ENCODE data around the gene ZKSCAN5. TPM values are rescaled to one million over a fixed set of nuclear protein-coding genes. Genes with fewer than 3 reads are reported as not detected.
A peak's percentile ranks its signal among the peaks of the same experiment; 100 is the strongest.

ZKSCAN5 gene
- polyA plus RNA-seq, 1 donor (not counting 4 experiments of a cell fraction or from before 2014, with no cell fraction given), result 8.4 TPM

DNA sequence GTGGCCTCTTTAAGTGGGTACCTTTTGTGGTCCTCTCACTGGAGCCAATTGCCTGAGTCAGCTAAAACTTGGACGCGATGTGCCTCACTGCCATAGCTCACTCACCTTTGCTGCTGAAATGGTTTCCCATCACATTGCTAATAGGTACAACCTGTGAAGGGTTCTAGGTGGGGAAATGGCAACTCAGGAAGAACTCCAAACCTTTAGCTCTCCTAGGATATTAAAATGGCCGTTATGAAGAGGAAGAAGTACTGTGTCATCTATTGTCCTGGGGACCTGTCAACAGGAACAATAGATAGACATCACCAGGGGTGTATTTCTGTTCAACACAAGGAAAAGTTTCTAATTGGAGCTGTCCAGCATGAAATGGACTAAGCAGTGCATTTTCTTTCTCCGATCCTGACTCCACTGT is 52.7 kb downstream of the ZKSCAN5 start:
- Histone ChIP-seq H3K79me2 (ENCODE audit: control insufficient read depth, insufficient read depth, low read length) (peaks cover 34% of the 10 kb centered on the region), H3K27ac (ENCODE audit: control insufficient read depth, insufficient read depth, low read length) (peak overlapping the region; percentile 92), H3K27me3 (ENCODE audit: control insufficient read depth, extremely low read depth, insufficient read depth, low read length) (no peaks in the 10 kb centered on the region), H3K4me2 (ENCODE audit: control insufficient read depth, extremely low read depth, insufficient read depth, low read depth, low read length) (peak overlapping the region; percentile 93), H3K9me3 (ENCODE audit: control insufficient read depth, low read depth, low read length) (no peaks in the 10 kb centered on the region), H3K36me3 (ENCODE audit: control insufficient read depth in 2 of 2, extremely low read depth in 1 of 2, insufficient read depth in 2 of 2, low read length in 2 of 2) (peaks cover 4 to 30% of the 10 kb centered on the region in 2 experiments), H2AFZ (ENCODE audit: control insufficient read depth, low read length) (no peak overlapping the region), H4K20me1 (ENCODE audit: control insufficient read depth, extremely low read depth, insufficient read depth, low read length) (no peaks in the 10 kb centered on the region), H3K4me1 (ENCODE audit: control insufficient read depth, extremely low read depth, insufficient read depth, low read length) (peaks cover 39% of the 10 kb centered on the region), H3K4me3 (ENCODE audit: control insufficient read depth in 2 of 3, extremely low read depth in 1 of 3, insufficient read depth in 2 of 3, low read depth in 1 of 3, low read length in 3 of 3) (peak overlapping the region; percentile 89 to 92 (median 91)), H3K9me1 (ENCODE audit: control insufficient read depth, extremely low read depth, insufficient read depth, low read length) (no peaks in the 10 kb centered on the region), H3K9ac (ENCODE audit: control insufficient read depth, extremely low read depth, insufficient read depth, low read length) (peak overlapping the region; percentile 98)
- TF ChIP-seq EZH2 (IDR thresholded peaks at IDR 0.05; ENCODE audit: low read length) (no peak), CTCF (optimal IDR thresholded peaks at IDR 0.05 in 1 of 3, IDR thresholded peaks at IDR 0.05 in 1 of 3, conservative IDR thresholded peaks at IDR 0.05 in 1 of 3; ENCODE audit: extremely low read depth in 1 of 3, insufficient read depth in 2 of 3, low read length in 3 of 3) (no peak)
- dilution Hi-C loops (cut with MboI; ENCODE audit: extremely low pct_ligation_motif_present, low sequenced_read_pairs), result no loop called here
- DNase-seq (ENCODE audit: low read depth, low spot score) (no peak), FAIRE-seq (no peak)

GRCh38 chr7:99557940-99558305 is 53.5 kb downstream of the ZKSCAN5 start:
- Histone ChIP-seq H4K20me1 (ENCODE audit: control insufficient read depth, extremely low read depth, insufficient read depth, low read length) (no peaks in the 10 kb centered on the region), H3K27me3 (ENCODE audit: control insufficient read depth, extremely low read depth, insufficient read depth, low read length) (no peaks in the 10 kb centered on the region), H3K4me2 (ENCODE audit: control insufficient read depth, extremely low read depth, insufficient read depth, low read depth, low read length) (peak overlapping the region; percentile 93), H3K27ac (ENCODE audit: control insufficient read depth, insufficient read depth, low read length) (peak overlapping the region; percentile 92), H3K36me3 (ENCODE audit: control insufficient read depth in 2 of 2, extremely low read depth in 1 of 2, insufficient read depth in 2 of 2, low read length in 2 of 2) (peaks cover 4 to 31% of the 10 kb centered on the region in 2 experiments), H3K4me3 (ENCODE audit: control insufficient read depth in 2 of 3, extremely low read depth in 1 of 3, insufficient read depth in 2 of 3, low read depth in 1 of 3, low read length in 3 of 3) (peak overlapping the region; percentile 89 to 92 (median 91)), H3K79me2 (ENCODE audit: control insufficient read depth, insufficient read depth, low read length) (peaks cover 34% of the 10 kb centered on the region), H3K9ac (ENCODE audit: control insufficient read depth, extremely low read depth, insufficient read depth, low read length) (peak overlapping the region; percentile 98), H3K4me1 (ENCODE audit: control insufficient read depth, extremely low read depth, insufficient read depth, low read length) (peaks cover 42% of the 10 kb centered on the region), H3K9me3 (ENCODE audit: control insufficient read depth, low read depth, low read length) (no peaks in the 10 kb centered on the region), H3K9me1 (ENCODE audit: control insufficient read depth, extremely low read depth, insufficient read depth, low read length) (no peaks in the 10 kb centered on the region), H2AFZ (ENCODE audit: control insufficient read depth, low read length) (peak overlapping the region; percentile 94)
- FAIRE-seq (no peak), DNase-seq (ENCODE audit: low read depth, low spot score) (no peak)
- no peak for TF ChIP-seq CTCF (optimal IDR thresholded peaks at IDR 0.05 in 1 of 3, IDR thresholded peaks at IDR 0.05 in 1 of 3, conservative IDR thresholded peaks at IDR 0.05 in 1 of 3; ENCODE audit: extremely low read depth in 1 of 3, insufficient read depth in 2 of 3, low read length in 3 of 3)
- TF ChIP-seq EZH2 (IDR thresholded peaks at IDR 0.05; ENCODE audit: low read length), result no peak
- dilution Hi-C loops (cut with MboI; ENCODE audit: extremely low pct_ligation_motif_present, low sequenced_read_pairs), result no loop called here
